Measurements from ENCODE around the gene SAA4. TPM values are rescaled to one million over a fixed set of nuclear protein-coding genes. Genes with fewer than 3 reads are reported as not detected.
A peak's percentile ranks its signal among the peaks of the same experiment; 100 is the strongest.

Gene SAA4
- total RNA-seq, result under 1 TPM in 1 of 4 donors, not detected in 3; 0.84 TPM

- 78 to 79% methylated on average over 2 of the region's 2 CpGs for WGBS, 2 donors
- TF ChIP-seq CTCF (IDR thresholded peaks at IDR 0.05) (no peak), POLR2A (IDR thresholded peaks at IDR 0.05) (no peak)
- no peak within 1 kb of the TSS for H3K4me3 ChIP-seq (ENCODE audit: low read depth, poor library complexity, severe bottlenecking)
- no peak for DNase-seq (ENCODE audit: low spot score in 2 of 2)
- intact Hi-C loops (cut with DNase I; ENCODE audit: low total_unique reads), result no loop called here
Measured at GRCh38 chr11:18236664-18237356, at the start of gene SAA4. Gene SAA4 (minus strand): TSS chr11:18236802. CDS start chr11:18235926, 876 bp downstream.

- no peak overlapping the region for H3K4me3 ChIP-seq (ENCODE audit: low read depth, poor library complexity, severe bottlenecking)
- intact Hi-C loops (cut with DNase I; ENCODE audit: low total_unique reads), result no loop called here
- TF ChIP-seq CTCF (IDR thresholded peaks at IDR 0.05) (no peak), POLR2A (IDR thresholded peaks at IDR 0.05) (no peak)
- WGBS, 2 donors, result 97 to 100% methylated on average over 1 of the region's 1 CpG
- no peak for DNase-seq (ENCODE audit: low spot score in 2 of 2)
Measured at GRCh38 chr11:18285841-18286240, 49.2 kb upstream of the SAA4 start.

- H3K4me3 ChIP-seq (ENCODE audit: low read depth, poor library complexity, severe bottlenecking), result no peak overlapping the region
- TF ChIP-seq CTCF (IDR thresholded peaks at IDR 0.05) (no peak), POLR2A (IDR thresholded peaks at IDR 0.05) (no peak)
- DNase-seq (ENCODE audit: low spot score in 2 of 2), result no peak
- intact Hi-C loops (cut with DNase I; ENCODE audit: low total_unique reads), result no loop called here
- 91 to 95% methylated on average over 2 of the region's 2 CpGs for WGBS, 2 donors
Measured at GRCh38 chr11:18282626-18283025, 46.0 kb upstream of the SAA4 start.

- intact Hi-C loops (cut with DNase I; ENCODE audit: low total_unique reads), result no loop called here
- TF ChIP-seq CTCF (IDR thresholded peaks at IDR 0.05) (no peak), POLR2A (IDR thresholded peaks at IDR 0.05) (no peak)
- 73 to 77% methylated on average over 4 of the region's 4 CpGs for WGBS, 2 donors
- no peak overlapping the region for H3K4me3 ChIP-seq (ENCODE audit: low read depth, poor library complexity, severe bottlenecking)
- DNase-seq (ENCODE audit: low spot score in 2 of 2), result no peak
Measured at GRCh38 chr11:18280438-18281045, 43.9 kb upstream of the SAA4 start.

- intact Hi-C loops (cut with DNase I; ENCODE audit: low total_unique reads), result no loop called here
- no peak for TF ChIP-seq CTCF (IDR thresholded peaks at IDR 0.05)
- no peak for TF ChIP-seq POLR2A (IDR thresholded peaks at IDR 0.05)
- H3K4me3 ChIP-seq (ENCODE audit: low read depth, poor library complexity, severe bottlenecking), result no peak overlapping the region
- WGBS, 2 donors, result 85 to 87% methylated on average over 5 of the region's 5 CpGs
- DNase-seq (ENCODE audit: low spot score in 2 of 2), result peak in 1 of 2 donors; percentile 37
Measured at GRCh38 chr11:18277565-18278271, 41.1 kb upstream of the SAA4 start.
